HEK293T (cell line): ENCODE measurements around the gene PSMD2.
A peak's percentile ranks its signal among the peaks of the same experiment; 100 is the strongest.
"Not testable (repeated sequence)": the region's sequence is repeated elsewhere in the genome, so short reads cannot be mapped to it uniquely, and the experiment has no call there.

Experiments
- CTCF ChIA-PET: fragments of 350-600 bp; formaldehyde crosslinking; extraction: SDS; loops from one replicate; lab custom pipeline; 2021; ENCODE audit warnings: antibody characterized with exemption, inconsistent platforms; lab: Yijun Ruan, JAX
- POLR2A ChIA-PET: fragments of 350-600 bp; formaldehyde crosslinking; extraction: SDS; loops from one replicate; lab custom pipeline; 2020; ENCODE audit warnings: antibody characterized with exemption, inconsistent platforms; lab: Yijun Ruan, JAX
- DNase-seq: peaks from one replicate; pipeline ENCODE4 v3.0.0; 2012; ENCODE audit warnings: mixed read lengths; ENCODE audit errors: extremely low spot score
- ARNT ChIP-seq: fragments of 450-650 bp; IDR thresholded peaks from 2 replicates; pipeline ENCODE4 v1.6.1; 2017; ENCODE audit warnings: mild to moderate bottlenecking
- BHLHE40 ChIP-seq: fragments of 450-650 bp; IDR thresholded peaks from 2 replicates; pipeline ENCODE4 v1.6.1; 2016; ENCODE audit warnings: mild to moderate bottlenecking, moderate library complexity, borderline replicate concordance
- CTBP1 ChIP-seq: fragments of 450-650 bp; IDR thresholded peaks from 2 replicates; pipeline ENCODE4 v1.6.1; 2016; ENCODE audit warnings: borderline replicate concordance
- ELF4 ChIP-seq: fragments of 450-650 bp; IDR thresholded peaks from 2 replicates; pipeline ENCODE4 v1.6.1; 2017; ENCODE audit warnings: antibody characterized with exemption
- FOXA1 ChIP-seq: fragments of 450-650 bp; IDR thresholded peaks from 2 replicates; pipeline ENCODE4 v1.6.1; 2016; ENCODE audit warnings: mild to moderate bottlenecking
- FOXK2 ChIP-seq: fragments of 450-650 bp; IDR thresholded peaks from 2 replicates; pipeline ENCODE4 v1.6.1; 2016; ENCODE audit warnings: mild to moderate bottlenecking
- FOXM1 ChIP-seq: fragments of 450-650 bp; IDR thresholded peaks from 2 replicates; pipeline ENCODE4 v1.6.1; 2017; ENCODE audit warnings: mild to moderate bottlenecking, borderline replicate concordance
- HDGF ChIP-seq: fragments of 450-650 bp; IDR thresholded peaks from 2 replicates; pipeline ENCODE4 v1.6.1; 2017; ENCODE audit warnings: antibody characterized with exemption, borderline replicate concordance
- L3MBTL2 ChIP-seq: fragments of 450-650 bp; conservative IDR thresholded peaks from 2 replicates; pipeline ENCODE4 v1.6.1; 2016; ENCODE audit warnings: mild to moderate bottlenecking
- LEF1 ChIP-seq: fragments of 450-650 bp; IDR thresholded peaks from 2 replicates; pipeline ENCODE4 v1.6.1; 2017; ENCODE audit warnings: mild to moderate bottlenecking, borderline replicate concordance
- NFRKB ChIP-seq: fragments of 450-650 bp; IDR thresholded peaks from 2 replicates; pipeline ENCODE4 v1.6.1; 2016; ENCODE audit warnings: mild to moderate bottlenecking, moderate library complexity
- PKNOX1 ChIP-seq: fragments of 450-650 bp; IDR thresholded peaks from 2 replicates; pipeline ENCODE4 v1.6.1; 2016
- SP1 ChIP-seq: fragments of 450-650 bp; IDR thresholded peaks from 2 replicates; pipeline ENCODE4 v1.6.1; 2017
- SUZ12 ChIP-seq: fragments of 450-650 bp; IDR thresholded peaks from 2 replicates; pipeline ENCODE4 v1.6.1; 2016; ENCODE audit warnings: mild to moderate bottlenecking
- TARDBP ChIP-seq: fragments of 450-650 bp; IDR thresholded peaks from 2 replicates; pipeline ENCODE4 v1.6.1; 2016
- ZNF384 ChIP-seq: fragments of 450-650 bp; IDR thresholded peaks from 2 replicates; pipeline ENCODE4 v1.6.1; 2016

Gene PSMD2

GRCh38 chr3:184261270-184261853, 37.7 kb upstream of the PSMD2 start, which contains the start of gene CAMK2N2:
TSS of gene CAMK2N2 (minus strand) at chr3:184261553. CDS start at chr3:184261285, 268 bp downstream.
- POLR2A ChIA-PET, result interaction anchor here (1.1 kb wide), 1 partner anchor 34 kb away, joined by 3 read pairs; no protein-coding TSS in a partner anchor
- peak; percentile 69 for DNase-seq
- CTCF ChIA-PET, result interaction anchor here (1.0 to 1.5 kb wide), 2 partner anchors 11 to 33 kb away, joined by 4 to 6 read pairs; partner anchors contain the start of gene EEF1AKMT4
- TF ChIP-seq BHLHE40 (no peak), SP1 (no peak), PKNOX1 (no peak), FOXA1 (no peak), ZNF384 (no peak), L3MBTL2 (no peak), HDGF (no peak), FOXK2 (no peak), FOXM1 (no peak), CTBP1 (no peak), SUZ12 (no peak), NFRKB (no peak), ARNT (no peak), LEF1 (no peak), ELF4 (no peak)

- ChIA-PET CTCF (interaction anchor here (1.0 kb wide), 1 partner anchor 34 kb away, joined by 4 read pairs; no protein-coding TSS in a partner anchor), POLR2A (interaction anchor here (1.1 kb wide), 1 partner anchor 35 kb away, joined by 3 read pairs; no protein-coding TSS in a partner anchor)
- DNase-seq, result no peak
Measured at GRCh38 chr3:184261854-184262763, 36.9 kb upstream of the PSMD2 start.

GRCh38 chr3:184262764-184263179, 36.3 kb upstream of the PSMD2 start:
- no peak for TF ChIP-seq NFRKB
- TF ChIP-seq PKNOX1, result no peak
- TF ChIP-seq FOXK2, result no peak
- no peak for TF ChIP-seq BHLHE40
- TF ChIP-seq ELF4, result no peak
- CTCF ChIA-PET, result no interaction called here
- POLR2A ChIA-PET, result no interaction called here
- no peak for DNase-seq

More at GRCh38 chr3:184261854-184262763, 36.9 kb upstream of the PSMD2 start:
- no peak for TF ChIP-seq LEF1
- TF ChIP-seq L3MBTL2, result peak; percentile 76

- POLR2A ChIA-PET, DNase-seq, CTCF ChIA-PET: not testable (repeated sequence)
Measured at GRCh38 chr3:184267249-184267648, 31.8 kb upstream of the PSMD2 start.

GRCh38 chr3:184272269-184272668, 26.8 kb upstream of the PSMD2 start:
- ChIA-PET CTCF (no interaction called here), POLR2A (no interaction called here)
- DNase-seq, result no peak
- TF ChIP-seq PKNOX1 (no peak), SUZ12 (no peak), TARDBP (no peak), L3MBTL2 (no peak), FOXK2 (no peak), ZNF384 (no peak), HDGF (no peak), CTBP1 (no peak), BHLHE40 (no peak), ARNT (no peak), LEF1 (no peak), ELF4 (no peak), NFRKB (no peak)

- ChIA-PET CTCF (no interaction called here), POLR2A (no interaction called here)
- DNase-seq, result no peak
- TF ChIP-seq BHLHE40, result no peak
- TF ChIP-seq CTBP1, result no peak
- no peak for TF ChIP-seq ARNT
Measured at GRCh38 chr3:184275381-184275701, 23.7 kb upstream of the PSMD2 start.
